GM19438 (cell line): ENCODE measurements around the gene RNASE4.
"Not testable (repeated sequence)": the region's sequence is repeated elsewhere in the genome, so short reads cannot be mapped to it uniquely, and the experiment has no call there.

Source experiments
- ATAC-seq: cut with Tn5 transposase; IDR thresholded peaks from one replicate; pipeline ENCODE4 v1.9.1; 2021; ENCODE audit warnings: low read depth; ENCODE audit not compliant: unreplicated experiment

Gene RNASE4

GRCh38 chr14:20734430-20734806, 50.1 kb downstream of the RNASE4 start:
- no peak for ATAC-seq

GRCh38 chr14:20738292-20738691, 53.9 kb downstream of the RNASE4 start:
- ATAC-seq: not testable (repeated sequence)

GRCh38 chr14:20742132-20742531, 57.8 kb downstream of the RNASE4 start:
- ATAC-seq: no peak

- ATAC-seq: no peak
Measured at GRCh38 chr14:20743556-20743955, 59.2 kb downstream of the RNASE4 start.

GRCh38 chr14:20745571-20746358, 61.4 kb downstream of the RNASE4 start, which contains the start of gene EDDM3A:
TSS of gene EDDM3A (plus strand) at chr14:20745887. CDS start at chr14:20747581, 1,694 bp downstream.
- ATAC-seq: no peak

- no peak for ATAC-seq
Measured at GRCh38 chr14:20746566-20746965, 62.2 kb downstream of the RNASE4 start.

GRCh38 chr14:20748439-20748838, 64.1 kb downstream of the RNASE4 start:
- no peak for ATAC-seq

GRCh38 chr14:20750194-20750593, 65.8 kb downstream of the RNASE4 start:
- no peak for ATAC-seq
